NCI-H510A (cell line): ENCODE measurements around the gene GAPT.
"Not testable (repeated sequence)": the region's sequence is repeated elsewhere in the genome, so short reads cannot be mapped to it uniquely, and the experiment has no call there.

Experiments used
- DNase-seq: peaks from one replicate; lab custom pipeline; 2025; lab: John Stamatoyannopoulos, UW

The GAPT gene

GRCh38 chr5:58505502-58505901 is 14.3 kb downstream of the GAPT start:
- no peak for DNase-seq

- DNase-seq, result no peak
Measured at GRCh38 chr5:58505971-58506640, 14.9 kb downstream of the GAPT start.

GRCh38 chr5:58507715-58508114 is 16.5 kb downstream of the GAPT start:
- no peak for DNase-seq

- DNase-seq, result no peak
Measured at GRCh38 chr5:58517198-58517597, 26.0 kb downstream of the GAPT start.

DNA sequence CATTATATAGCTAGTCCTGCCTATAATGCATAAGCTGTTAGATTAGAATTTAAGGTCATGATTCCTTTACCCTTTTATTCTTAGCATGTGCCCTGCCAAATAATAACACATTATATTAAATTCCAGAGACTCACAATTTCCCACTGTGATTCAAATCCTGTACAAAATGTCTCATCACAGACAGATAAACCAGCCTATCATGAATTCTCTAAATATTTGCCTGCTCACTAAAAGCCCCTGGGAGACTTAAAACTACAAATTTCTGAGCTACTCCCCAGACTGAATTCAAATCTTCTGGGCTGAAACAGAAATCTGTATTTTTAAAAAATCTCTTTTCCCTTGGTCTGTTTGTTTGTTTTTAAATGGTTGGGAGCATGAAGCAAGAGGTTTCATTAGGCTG is 32.7 kb downstream of the GAPT start:
- DNase-seq, result no peak

GRCh38 chr5:58524571-58524970 is 33.3 kb downstream of the GAPT start:
- DNase-seq, result no peak

GRCh38 chr5:58530942-58531490 is 39.8 kb downstream of the GAPT start:
- no peak for DNase-seq

DNA sequence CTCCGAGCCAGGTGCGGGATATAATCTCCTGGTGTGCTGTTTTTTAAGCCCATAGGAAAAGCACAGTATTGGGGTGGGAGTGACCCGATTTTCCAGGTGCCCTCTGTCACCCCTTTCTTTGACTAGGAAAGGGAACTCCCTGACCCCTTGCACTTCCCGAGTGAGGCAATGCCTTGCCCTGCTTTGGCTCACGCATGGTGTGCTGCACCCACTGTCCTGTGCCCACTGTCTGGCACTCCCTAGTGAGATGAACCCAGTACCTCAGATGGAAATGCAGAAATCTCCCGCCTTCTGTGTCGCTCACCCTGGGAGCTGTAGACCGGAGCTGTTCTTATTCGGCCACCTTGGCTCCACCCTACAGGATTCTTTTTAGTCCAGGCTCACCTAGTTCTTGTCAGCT is 50.7 kb downstream of the GAPT start:
- not testable (repeated sequence) for DNase-seq

- DNase-seq, result no peak
Measured at GRCh38 chr5:58542709-58543108, 51.5 kb downstream of the GAPT start.

GRCh38 chr5:58543723-58544122 is 52.5 kb downstream of the GAPT start:
- DNase-seq, result no peak

DNA sequence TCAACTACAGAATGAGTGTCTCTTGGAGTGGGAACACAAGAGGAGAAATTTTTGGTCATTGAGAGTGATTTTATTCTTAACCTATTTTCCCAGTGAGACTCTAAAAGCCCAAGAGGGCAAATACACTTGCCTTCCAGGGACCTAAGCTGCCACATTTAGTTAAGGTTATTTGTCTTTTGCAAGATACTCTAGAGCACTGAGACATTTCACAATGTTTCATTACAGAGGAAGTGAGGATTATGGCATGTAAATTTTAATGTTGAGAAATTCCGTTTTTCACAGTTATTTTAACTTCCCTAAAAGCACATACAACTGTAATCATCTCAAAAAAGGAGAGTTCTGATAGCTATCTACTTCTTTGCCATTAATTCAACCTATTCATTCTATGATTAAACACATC is 53.0 kb downstream of the GAPT start:
- no peak for DNase-seq

DNA sequence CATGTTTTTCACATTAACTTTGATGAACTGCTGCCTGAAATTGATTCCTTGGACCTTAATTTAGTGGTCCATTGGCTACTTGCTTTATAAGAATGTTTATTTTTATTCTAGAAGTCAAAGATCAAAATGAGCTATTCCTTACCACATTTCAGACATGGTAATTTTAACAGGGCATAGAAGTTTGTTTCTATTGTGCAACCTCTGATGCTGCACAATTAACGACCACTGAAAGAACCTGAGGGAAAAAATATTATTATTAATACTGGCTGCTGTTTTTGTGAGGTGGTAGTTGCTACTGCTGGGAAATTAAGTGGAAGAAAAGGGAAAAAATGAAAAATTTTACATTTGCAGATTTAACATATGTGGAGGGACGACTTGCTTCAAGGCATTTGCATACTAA is 53.7 kb downstream of the GAPT start:
- DNase-seq, result no peak

- no peak for DNase-seq
Measured at GRCh38 chr5:58545912-58546311, 54.7 kb downstream of the GAPT start.
